Iris pigment epithelial cell (primary cell): ENCODE results near the gene XAB2.
A peak's percentile ranks its signal among the peaks of the same experiment; 100 is the strongest.

Experiments used
- DNase-seq: peaks from one replicate; pipeline ENCODE4 v3.0.0-alpha.2; 2011; ENCODE audit warnings: low read depth

Gene XAB2

DNA sequence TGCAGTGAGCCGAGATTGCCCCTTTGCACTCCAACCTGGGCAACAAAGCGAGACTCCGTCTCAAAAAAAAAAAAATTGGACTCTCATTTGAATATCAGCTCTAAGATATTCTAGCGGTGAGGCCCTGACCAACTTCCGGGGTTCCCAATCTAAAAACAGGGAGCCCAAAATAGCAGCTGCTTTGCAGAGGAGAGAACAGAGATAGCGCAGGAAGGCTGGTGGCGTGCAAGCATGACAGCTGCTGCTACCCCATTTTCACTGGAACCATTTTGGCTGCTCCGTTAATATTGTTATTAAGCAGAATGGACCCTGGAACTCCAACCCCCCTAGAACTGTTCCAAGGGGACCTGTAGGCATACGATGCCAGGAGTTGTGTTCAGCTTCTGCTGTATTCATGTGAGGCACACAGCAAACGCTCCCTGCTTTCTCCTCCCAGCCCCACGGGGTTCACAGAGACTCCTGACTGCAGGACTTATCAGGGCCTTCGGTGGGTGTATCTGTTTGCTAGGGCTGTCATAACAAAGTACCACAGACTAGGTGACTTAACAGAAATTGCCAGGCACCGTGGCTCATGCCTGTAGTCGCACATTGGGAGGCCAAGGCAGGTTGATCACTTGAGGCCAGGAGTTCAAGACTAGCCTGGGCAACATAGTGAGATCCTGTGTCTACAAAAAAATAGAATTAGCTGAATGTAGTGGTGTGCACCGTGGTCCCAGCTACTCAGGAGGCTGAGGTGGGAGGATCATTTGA lies 19.1 kb upstream of the XAB2 start:
- DNase-seq: no peak

DNA sequence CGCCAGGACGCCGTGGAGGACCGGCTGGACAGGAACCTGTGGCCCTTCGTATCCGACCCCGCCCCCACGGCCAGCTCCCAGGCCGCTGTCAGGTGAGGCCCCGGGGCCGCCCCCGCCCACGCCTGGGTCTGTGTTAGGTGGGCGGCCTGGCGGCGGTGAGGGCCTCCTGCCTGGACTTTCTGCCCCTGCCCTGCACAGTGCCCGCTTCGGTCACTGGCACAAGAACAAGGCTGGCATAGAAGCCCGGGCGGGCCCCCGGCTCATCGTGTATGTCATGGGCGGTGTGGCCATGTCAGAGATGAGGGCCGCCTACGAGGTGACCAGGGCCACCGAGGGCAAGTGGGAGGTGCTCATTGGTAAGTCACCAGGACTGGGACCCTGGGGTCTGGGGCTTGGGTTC lies 17.8 kb upstream of the XAB2 start:
- no peak for DNase-seq

DNA sequence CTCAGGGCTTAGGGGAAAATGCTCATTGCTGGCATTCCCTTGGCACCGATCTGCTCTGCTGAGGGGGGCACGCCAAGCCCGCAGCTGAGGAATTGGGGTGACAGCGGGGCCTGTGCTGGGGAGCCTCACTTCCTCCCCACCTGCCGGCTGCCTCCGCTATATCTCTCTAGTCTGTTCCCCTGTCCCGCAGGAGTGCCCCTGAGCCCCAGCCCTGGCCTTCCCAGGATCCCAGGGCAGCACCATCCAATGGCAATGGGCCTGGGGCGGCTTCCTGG lies 17.0 kb upstream of the XAB2 start:
- DNase-seq: no peak

DNA sequence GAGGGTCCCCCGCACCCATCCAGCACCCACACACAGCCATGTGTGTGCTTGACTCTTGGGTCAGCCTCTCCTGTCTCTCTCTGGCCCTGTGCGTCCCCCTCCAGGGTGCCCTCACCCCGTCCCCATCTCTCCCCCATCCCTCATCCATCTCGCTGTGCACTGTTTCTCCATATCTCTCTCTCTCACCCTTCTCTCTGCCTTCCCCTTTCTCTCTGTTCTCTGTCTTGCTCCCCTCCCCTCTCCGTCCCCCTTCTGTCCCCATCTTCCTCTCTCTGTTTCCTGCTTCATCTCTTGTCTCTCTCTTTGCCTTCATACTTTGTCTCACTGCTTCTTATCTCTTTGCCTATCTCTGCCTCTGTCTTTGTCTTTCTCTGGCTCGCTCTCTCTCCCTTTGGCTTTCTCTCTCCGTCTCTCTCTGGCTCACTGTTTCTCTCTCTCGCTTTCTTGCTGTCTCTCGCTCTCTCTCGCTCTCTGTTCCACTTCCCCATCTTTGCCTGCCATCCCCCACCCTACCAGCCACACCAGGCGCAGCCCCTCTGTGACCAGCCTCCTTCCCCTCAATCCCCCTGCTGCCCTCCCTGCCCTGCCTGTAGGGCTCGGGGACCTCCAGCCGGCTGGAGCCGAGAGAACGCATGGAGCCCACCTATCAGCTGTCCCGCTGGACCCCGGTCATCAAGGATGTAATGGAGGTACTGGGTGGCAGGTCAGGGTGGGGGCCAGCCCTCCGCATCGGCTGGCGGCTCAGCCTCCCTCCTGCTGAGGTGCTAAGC lies 16.5 kb upstream of the XAB2 start:
- DNase-seq: no peak

DNA sequence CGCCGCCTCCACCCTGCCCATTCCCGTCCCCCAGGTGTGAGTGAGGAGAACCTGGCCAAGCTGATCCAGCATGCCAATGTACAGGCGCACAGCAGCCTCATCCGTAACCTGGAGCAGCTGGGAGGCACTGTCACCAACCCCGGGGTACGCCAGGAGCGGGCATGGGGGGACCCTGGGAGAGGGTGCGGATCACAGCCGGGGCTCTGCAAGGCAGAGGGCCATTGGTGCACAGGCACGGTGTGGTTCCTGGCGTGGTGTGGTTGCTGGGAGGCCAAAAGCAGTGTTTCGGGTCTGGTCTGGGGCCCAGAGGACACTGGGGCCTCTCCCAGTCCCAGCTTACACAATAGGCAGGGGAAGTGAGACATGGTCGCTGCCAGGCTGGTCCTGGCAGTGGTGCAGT lies 15.8 kb upstream of the XAB2 start:
- DNase-seq: no peak

DNA sequence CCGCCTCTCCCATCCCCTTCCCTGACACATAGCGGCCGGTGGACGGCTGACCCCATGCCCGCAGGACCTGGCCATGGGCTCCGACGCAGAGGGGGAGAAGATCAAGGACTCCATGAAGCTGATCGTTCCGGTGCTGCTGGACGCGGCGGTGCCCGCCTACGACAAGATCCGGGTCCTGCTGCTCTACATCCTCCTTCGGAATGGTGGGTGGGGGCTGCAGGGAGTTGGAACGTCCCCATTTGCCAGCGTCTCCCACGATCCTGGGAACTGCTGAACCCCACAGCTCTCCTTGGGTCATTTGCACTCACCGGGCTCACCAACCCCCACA lies 15.2 kb upstream of the XAB2 start:
- DNase-seq: no peak

DNA sequence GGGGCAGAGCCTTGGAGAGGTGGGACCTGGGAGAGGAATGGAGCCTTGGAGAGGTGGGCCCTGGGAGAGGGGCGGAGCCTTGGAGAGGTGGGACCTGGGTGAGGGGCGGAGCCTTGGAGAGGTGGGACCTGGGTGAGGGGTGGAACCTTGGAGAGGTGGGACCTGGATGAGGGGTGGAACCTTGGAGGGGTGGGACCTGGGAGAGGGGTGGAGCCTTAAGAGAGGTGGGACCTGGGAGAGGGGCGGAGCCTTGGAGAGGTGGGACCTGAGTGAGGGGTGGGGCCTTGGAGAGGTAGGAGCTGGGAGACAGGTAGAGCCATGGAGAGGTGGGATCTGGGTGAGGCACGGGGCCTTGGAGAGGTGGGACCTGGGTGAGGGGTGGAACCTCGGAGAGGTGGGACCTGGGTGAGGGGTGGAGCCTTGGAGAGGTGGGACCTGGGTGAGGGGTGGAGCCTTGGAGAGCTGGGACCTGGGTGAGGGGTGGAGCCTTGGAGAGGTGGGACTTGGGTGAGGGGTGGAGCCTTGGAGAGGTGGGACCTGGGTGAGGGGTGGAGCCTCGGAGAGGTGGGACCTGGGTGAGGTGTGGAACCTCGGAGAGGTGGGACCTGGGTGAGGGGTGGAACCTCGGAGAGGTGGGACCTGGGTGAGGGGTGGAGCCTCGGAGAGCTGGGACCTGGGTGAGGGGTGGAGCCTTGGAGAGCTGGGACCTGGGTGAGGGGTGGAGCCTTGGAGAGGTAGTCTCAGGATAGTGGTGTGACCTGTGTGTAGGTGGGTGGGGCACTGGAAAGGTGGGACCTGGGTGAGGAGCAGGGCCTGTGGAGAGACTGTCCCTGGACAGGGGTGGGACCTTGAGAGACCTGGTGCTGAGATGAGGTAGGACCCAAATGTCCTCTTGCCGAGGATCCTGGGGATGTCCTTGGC lies 14.5 kb upstream of the XAB2 start:
- DNase-seq: peak; percentile 12

GRCh38 chr19:7643031-7643415 lies 13.7 kb upstream of the XAB2 start:
- no peak for DNase-seq

GRCh38 chr19:7642295-7643030 lies 13.1 kb upstream of the XAB2 start:
- DNase-seq: no peak

GRCh38 chr19:7641290-7642276 lies 12.2 kb upstream of the XAB2 start:
- no peak for DNase-seq

DNA sequence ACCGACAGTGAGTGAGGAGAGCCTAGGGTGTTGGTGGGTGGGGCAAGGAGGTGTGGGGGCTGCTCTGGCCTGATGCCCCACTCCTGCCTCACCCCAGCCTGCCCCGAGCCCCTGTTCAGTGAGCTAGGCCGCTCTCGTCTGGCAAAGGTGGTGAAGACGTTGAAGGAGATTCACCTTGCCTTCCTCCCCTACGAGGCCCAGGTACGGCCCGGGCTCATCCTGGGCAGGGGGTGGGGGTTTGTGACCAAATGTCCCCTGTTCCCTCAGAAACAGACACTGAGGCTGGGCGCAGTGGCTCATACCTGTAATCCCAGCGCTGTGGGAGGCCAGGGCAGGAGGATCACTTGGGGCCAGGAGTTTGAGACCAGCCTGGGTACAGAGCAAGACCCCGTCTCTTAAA lies 11.5 kb upstream of the XAB2 start:
- DNase-seq: no peak

- no peak for DNase-seq
Observed at GRCh38 chr19:7639863-7640348, 10.6 kb upstream of the XAB2 start.

GRCh38 chr19:7638802-7639465 lies 9.6 kb upstream of the XAB2 start:
- DNase-seq: no peak

- DNase-seq: peak; percentile 28
Observed at GRCh38 chr19:7637374-7638256, 8.3 kb upstream of the XAB2 start.

- peak; percentile 31 for DNase-seq
Observed at GRCh38 chr19:7636691-7637373, 7.5 kb upstream of the XAB2 start, which contains the start of gene STXBP2. Gene STXBP2, plus strand, starts transcription at chr19:7637110. Its CDS starts 40 bp downstream, at chr19:7637150.

DNA sequence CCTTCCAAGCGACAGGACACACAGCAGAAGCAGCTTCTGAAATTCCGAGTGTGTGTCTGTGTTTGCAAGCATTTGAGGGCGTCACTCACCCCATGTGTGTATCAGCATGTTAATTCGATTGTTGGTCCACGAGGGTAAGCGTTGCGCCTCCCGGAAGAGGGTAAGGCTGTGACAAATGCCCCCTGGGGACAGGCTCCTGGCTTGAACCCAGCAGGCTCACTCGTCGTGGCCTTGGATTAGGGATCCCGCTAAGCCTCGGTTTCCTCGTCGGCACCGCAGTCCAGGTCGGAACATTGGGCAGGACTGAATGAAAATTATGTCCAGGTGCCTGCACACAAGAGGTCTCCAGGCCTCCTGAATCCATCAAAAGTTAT lies 7.0 kb upstream of the XAB2 start:
- DNase-seq: no peak

- no peak for DNase-seq
Observed at GRCh38 chr19:7635670-7636069, 6.3 kb upstream of the XAB2 start.

DNA sequence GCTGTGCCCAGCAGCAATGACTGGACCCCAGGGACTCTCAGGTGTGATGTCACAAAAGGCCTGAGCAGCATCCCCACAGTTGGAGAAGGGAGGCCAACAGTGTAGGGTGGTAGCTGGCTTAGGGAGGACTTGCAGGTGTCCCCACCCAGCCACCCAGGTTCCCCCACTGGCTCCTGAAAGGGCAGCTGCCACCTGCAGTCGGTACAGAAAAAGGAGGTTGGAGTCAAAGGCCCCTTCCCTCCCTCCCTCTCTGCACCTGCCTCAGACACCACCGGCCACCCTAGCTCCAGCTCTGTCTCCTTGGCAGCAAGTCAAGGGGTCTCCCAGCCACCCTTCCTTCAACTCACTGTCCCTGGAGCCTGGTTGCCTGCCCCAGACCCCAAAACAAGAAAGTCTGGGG lies 4.4 kb upstream of the XAB2 start, which contains the start of gene PCP2:
Gene PCP2, minus strand, starts transcription at position 22 of the 400 bp plus-strand sequence. CDS start 262 bp downstream, outside the sequence.
- no peak for DNase-seq
